Skeletal muscle tissue (tissue), 4 donors: ENCODE results near the gene SLFNL1. TPM values are rescaled to one million over a fixed set of nuclear protein-coding genes. Genes with fewer than 3 reads are reported as not detected.
A peak's percentile ranks its signal among the peaks of the same experiment; 100 is the strongest.

Experiments
- H3K27ac ChIP-seq: one replicate; pipeline ENCODE4 v1.7.0; 2013; ENCODE audit warnings: mild to moderate bottlenecking, low read depth, low read length, inconsistent platforms
- H3K27me3 ChIP-seq, 3 donors: one replicate each; pipeline ENCODE4 v1.7.0; 2013; ENCODE audit warnings: low read length in 3 of 3; ENCODE audit not compliant: control insufficient read depth in 3 of 3, insufficient read depth in 3 of 3
- H3K36me3 ChIP-seq, 3 donors: one replicate each; pipeline ENCODE4 v1.7.0; 2013; ENCODE audit warnings: low read length in 3 of 3; ENCODE audit not compliant: control insufficient read depth in 3 of 3, insufficient read depth in 3 of 3
- H3K4me1 ChIP-seq, 3 donors: one replicate each; pipeline ENCODE4 v1.7.0; 2013; ENCODE audit warnings: low read length in 3 of 3, mild to moderate bottlenecking in 3 of 3; ENCODE audit not compliant: control insufficient read depth in 3 of 3, insufficient read depth in 3 of 3
- H3K4me3 ChIP-seq, 3 donors: one replicate each; pipeline ENCODE4 v1.7.0; 2013; ENCODE audit warnings: low read length in 3 of 3
- H3K9ac ChIP-seq, 3 donors: one replicate each; pipeline ENCODE4 v1.7.0; 2013; ENCODE audit warnings: low read length in 3 of 3, mild to moderate bottlenecking in 3 of 3, moderate library complexity in 2 of 3, low read depth in 1 of 3
- H3K9me3 ChIP-seq, 3 donors: one replicate each; pipeline ENCODE4 v1.7.0; 2013; ENCODE audit warnings: low read length in 3 of 3; ENCODE audit not compliant: control insufficient read depth in 3 of 3
- total RNA-seq: library from RNA; depleted of rRNA; stranded (reverse); fragments of >200 nt; gene quantifications from one replicate; pipeline ENCODE4 v1.2.3, GENCODE V29; 2014
- donor health status: Osteomylitis.

Gene SLFNL1
- total RNA-seq, 1 donor from 2014 or later, result 0.52 TPM

DNA sequence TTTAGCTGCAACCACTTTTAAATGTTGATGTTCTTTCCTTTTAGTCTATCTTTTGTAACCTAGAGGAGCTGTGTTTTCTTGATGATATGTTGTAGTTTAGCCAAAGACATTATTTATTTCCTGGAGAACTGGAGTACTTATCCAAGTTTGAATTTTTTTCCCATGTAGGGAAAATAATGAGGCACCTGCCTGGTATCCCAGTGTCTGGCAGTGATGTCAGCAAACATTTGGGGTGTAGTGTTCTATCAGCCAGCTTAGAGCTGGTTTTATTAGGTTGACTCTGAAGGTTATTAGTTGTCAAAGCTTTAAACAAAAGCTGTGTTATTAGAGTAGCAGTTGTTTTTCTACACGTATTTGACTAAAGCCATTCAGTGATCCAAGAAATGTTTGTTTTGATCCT is 38.8 kb downstream of the SLFNL1 start:
- no peak overlapping the region for H3K27ac ChIP-seq
- H3K4me1 ChIP-seq, result peaks cover 12 to 17% (median 16%) of the 10 kb centered on the region in 3 donors

DNA sequence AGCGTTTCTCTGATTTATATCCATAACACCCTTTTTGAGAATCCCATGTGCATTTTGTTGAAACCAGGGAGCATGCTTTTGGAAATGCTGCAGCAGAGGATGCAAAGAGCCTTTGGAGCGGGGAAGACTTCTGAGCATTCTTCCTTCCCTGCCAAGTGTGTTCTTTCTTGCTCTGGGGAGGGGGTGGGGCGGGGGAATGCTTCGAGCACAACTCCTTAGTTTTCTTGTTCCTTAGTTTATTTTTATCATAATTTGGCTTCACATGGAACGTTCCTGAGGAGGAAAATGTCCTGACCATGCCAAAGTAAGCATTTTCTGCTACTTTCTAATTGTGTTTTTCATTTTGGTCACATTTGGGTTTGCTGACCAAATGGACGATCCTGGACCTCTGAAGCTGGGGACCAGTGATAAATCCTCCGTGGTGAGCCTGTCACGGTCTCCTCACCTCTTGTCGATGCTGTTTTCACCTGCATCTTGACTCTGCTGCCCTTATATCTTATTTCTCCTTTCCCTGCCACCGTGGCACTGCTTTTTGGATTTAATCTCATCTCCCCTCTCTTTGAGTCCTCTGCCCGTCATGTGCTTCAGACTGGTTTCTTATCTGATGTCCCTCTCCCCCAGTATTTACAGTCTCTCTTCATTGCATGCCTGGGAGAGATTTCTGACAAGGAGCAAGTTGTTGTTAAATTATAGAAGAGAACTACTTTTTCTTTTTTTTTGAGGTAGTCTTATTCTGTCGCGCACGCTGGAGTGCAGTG is 39.7 kb downstream of the SLFNL1 start:
- Histone ChIP-seq H3K36me3 (peaks cover 0 to 25% (median 22%) of the 10 kb centered on the region in 3 donors), H3K9ac (no peak overlapping the region), H3K27ac (no peak overlapping the region), H3K27me3 (no peaks in the 10 kb centered on the region), H3K4me1 (peaks cover 12 to 17% (median 16%) of the 10 kb centered on the region in 3 donors), H3K4me3 (peak overlapping the region in 1 of 3 donors; percentile 21), H3K9me3 (no peaks in the 10 kb centered on the region)

More for the DNA sequence above, 38.8 kb downstream of the SLFNL1 start:
- H3K9me3 ChIP-seq, result no peaks in the 10 kb centered on the region
- no peak overlapping the region for H3K4me3 ChIP-seq
- H3K9ac ChIP-seq, result no peak overlapping the region
- peaks cover 4 to 33% (median 31%) of the 10 kb centered on the region in 3 donors for H3K36me3 ChIP-seq
- H3K27me3 ChIP-seq, result no peaks in the 10 kb centered on the region

DNA sequence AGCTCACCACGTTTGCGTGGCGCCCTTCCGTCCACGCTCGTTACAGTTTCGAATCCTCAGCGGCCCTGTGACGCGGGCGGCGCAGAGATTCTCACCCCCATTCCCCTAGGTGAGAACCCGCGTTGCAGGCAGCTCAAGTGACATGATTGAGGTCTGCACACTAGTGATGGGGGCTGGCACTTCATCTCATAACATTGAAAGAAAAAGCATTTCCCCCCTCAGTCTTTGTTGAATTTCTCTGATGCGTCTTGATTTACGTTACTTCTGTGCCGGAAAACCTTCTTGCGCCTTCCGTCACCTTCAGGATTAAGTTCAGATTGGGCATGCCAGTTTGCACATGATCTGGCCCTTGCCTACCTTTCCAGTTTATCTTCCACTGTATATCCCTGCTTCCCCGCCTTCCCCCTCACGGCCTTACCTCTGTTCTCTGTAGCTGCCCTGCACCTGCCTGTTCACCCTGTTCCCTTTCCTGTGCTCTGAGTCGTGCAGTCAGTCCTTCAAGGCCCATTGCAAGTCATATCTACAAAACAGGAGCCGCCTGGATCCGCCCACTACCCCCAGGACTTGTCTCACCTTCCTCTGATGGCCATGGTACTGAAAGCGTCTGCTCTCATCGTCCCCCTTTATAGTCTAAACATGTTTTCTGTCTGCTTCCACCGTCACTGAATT is 40.9 kb downstream of the SLFNL1 start:
- peak overlapping the region; percentile 62 to 97 (median 90) for H3K4me3 ChIP-seq
- no peak overlapping the region for H3K27ac ChIP-seq
- no peaks in the 10 kb centered on the region for H3K27me3 ChIP-seq
- H3K36me3 ChIP-seq, result peaks cover 0 to 14% (median 12%) of the 10 kb centered on the region in 3 donors
- H3K9me3 ChIP-seq, result no peaks in the 10 kb centered on the region
- peaks cover 12 to 16% (median 16%) of the 10 kb centered on the region in 3 donors for H3K4me1 ChIP-seq
- peak overlapping the region in 2 of 3 donors; percentile 71 to 92 for H3K9ac ChIP-seq

DNA sequence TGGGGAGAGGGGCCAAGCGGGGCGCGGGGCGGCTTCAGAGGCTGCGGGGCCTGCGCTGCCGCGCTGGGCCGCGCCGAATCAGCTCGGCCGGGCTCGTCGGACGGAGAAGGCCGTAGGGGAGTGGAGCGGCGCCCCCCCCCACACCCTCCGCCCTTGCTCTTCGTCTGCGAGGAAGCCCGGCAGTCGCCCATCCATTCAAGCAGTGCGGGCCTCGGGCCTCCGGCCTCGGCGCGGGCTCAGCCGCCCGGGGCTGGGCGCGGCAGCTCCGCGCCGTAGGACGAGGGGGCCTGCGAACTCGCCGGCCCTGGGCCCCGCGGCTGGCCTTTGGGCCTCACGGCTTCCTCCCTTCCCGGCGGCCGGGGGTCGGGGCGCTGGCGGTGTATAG is 41.5 kb downstream of the SLFNL1 start:
- peaks cover 0 to 12% (median 7%) of the 10 kb centered on the region in 3 donors for H3K36me3 ChIP-seq
- peaks cover 11 to 16% (median 12%) of the 10 kb centered on the region in 3 donors for H3K4me1 ChIP-seq
- H3K27me3 ChIP-seq, result no peaks in the 10 kb centered on the region
- H3K9me3 ChIP-seq, result no peaks in the 10 kb centered on the region
- H3K9ac ChIP-seq, result peak overlapping the region in 2 of 3 donors; percentile 71 to 92
- H3K4me3 ChIP-seq, result peak overlapping the region; percentile 62 to 97 (median 90)
- H3K27ac ChIP-seq, result peak overlapping the region; percentile 83

DNA sequence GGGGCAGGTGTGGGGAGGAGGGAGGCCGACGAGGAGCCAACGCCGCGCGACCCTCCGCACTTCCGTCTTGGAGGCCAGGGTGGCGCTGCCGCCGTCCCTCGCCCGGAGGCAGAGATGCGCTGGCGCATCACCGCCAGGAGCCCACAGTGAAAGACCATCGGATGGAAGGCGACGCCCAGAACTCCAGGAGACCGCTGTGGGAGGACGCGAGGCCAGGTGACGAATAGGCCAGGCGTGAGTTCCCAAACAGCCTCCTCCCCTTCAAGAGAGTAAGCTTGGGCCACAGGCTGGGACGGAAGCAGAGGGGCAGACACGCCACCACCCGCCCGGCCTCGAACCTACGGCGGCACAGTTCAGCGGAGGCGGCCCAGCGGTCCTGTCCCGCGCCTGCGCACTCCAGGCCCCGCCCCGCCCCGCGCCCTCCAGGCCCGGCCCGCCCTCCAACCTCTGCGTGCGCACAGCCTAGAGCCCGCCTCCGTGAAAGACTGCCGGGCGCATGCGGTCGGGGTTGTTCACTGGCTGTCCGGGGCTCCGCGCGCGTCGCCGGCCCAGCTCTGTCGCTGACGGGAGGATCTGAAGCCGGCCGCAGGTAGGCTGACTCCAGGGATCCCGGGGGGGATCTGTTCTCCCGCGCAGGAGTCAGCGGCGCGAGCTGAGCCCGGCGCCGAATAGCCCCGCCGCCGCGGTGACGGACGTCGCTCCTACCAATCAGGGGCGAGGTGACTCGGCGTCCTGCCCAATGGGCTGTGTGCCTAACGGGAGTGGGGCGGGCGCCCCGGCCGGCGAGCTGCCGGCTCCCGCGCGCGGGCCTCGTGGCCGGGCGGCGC is 42.1 kb downstream of the SLFNL1 start, which contains the start of gene CTPS1:
CTPS1 (plus strand) TSS at position 456 of the 827 bp plus-strand sequence. CDS start 3,595 bp downstream, outside the sequence.
- Histone ChIP-seq H3K9ac (peak within 1 kb of the TSS; percentile 87 to 92 (median 89)), H3K36me3 (peaks cover 0 to 7% (median 5%) of the 10 kb centered on the region in 3 donors), H3K4me1 (peaks cover 11 to 16% (median 12%) of the 10 kb centered on the region in 3 donors), H3K27ac (peak within 1 kb of the TSS; percentile 83), H3K27me3 (no peaks in the 10 kb centered on the region), H3K9me3 (no peaks in the 10 kb centered on the region), H3K4me3 (peak within 1 kb of the TSS; percentile 89 to 97 (median 90))

DNA sequence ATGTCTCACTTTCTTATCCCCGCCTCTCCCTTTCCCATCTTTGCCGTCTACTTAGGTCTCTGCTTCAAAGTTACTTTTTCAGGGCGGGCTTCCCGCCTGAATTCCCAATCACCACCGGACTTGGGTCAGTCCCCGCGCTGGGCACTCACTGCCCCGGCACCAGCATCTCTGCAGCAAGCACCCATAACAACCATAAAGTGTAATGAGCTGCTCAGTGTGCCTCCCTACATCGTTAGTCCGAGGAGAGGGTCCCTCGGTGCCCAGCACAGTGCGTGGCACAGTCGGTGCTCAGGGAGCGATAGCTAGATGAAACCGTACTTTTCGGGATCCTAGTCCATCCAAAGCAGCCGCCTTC is 42.7 kb downstream of the SLFNL1 start:
- no peaks in the 10 kb centered on the region for H3K27me3 ChIP-seq
- H3K27ac ChIP-seq, result peak overlapping the region; percentile 83
- peaks cover 11 to 16% (median 12%) of the 10 kb centered on the region in 3 donors for H3K4me1 ChIP-seq
- H3K9ac ChIP-seq, result peak overlapping the region; percentile 87 to 92 (median 89)
- no peaks in the 10 kb centered on the region for H3K9me3 ChIP-seq
- peak overlapping the region; percentile 89 to 97 (median 90) for H3K4me3 ChIP-seq
- H3K36me3 ChIP-seq, result peaks cover 0 to 6% (median 3%) of the 10 kb centered on the region in 3 donors

DNA sequence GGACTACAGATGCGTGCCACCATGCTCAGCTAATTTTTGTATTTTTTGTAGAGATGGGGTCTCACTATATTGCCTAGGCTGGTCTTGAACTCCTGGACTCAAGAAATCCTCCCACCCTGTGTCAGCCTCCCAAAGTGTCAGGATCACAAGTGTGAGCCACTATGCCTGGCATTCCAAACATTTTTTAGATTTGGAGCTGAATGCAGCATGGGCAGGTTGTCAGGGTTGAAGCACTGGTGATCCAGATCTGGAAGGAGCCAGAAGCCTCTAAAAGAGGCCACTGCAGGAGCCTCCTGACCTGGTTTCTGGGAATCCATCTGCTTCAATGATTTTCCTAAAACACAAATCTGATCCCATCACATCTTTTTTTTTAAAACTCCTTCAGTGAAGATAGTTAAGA is 43.8 kb downstream of the SLFNL1 start:
- Histone ChIP-seq H3K9me3 (no peaks in the 10 kb centered on the region), H3K36me3 (no peaks in the 10 kb centered on the region), H3K27me3 (no peaks in the 10 kb centered on the region), H3K27ac (no peak overlapping the region), H3K4me3 (no peak overlapping the region), H3K4me1 (peaks cover 11 to 16% (median 12%) of the 10 kb centered on the region in 3 donors), H3K9ac (no peak overlapping the region)

DNA sequence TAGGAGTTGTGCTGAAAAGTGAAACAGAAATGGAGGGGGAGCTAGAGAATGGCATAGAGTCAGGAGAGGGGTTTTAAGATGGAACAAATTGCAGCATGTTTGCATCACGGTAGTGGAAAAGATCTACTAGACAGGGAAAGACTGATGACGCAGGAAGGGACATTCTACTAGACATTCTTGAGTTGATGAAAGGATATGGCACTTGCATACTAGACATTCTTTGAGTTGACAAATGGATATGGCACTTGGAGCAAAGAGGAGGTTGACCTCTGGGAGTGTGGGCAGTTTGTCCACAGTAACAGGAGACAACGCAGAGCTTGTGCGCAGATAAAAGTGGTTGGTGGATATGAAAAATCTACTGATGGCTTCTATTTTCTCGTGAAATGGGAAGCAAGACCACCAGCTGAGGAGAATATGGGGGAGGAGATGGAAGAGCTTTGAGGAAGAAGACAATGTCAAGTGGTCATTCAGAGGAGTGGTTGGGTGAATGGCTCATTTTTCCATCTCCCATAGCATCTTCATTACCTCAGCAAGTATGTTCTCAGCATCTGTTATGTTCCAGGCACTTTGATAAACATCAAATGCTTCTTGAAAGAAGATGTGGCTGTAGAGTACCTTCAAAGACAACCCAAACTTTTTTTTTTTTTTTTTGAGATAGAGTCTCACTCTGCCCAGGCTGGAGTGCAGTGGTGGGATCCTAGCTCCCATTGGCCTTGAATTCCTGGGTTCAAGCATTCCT is 44.4 kb downstream of the SLFNL1 start:
- Histone ChIP-seq H3K27me3 (no peaks in the 10 kb centered on the region), H3K4me3 (no peak overlapping the region), H3K4me1 (peaks cover 11 to 16% (median 12%) of the 10 kb centered on the region in 3 donors), H3K36me3 (no peaks in the 10 kb centered on the region), H3K9ac (no peak overlapping the region), H3K27ac (no peak overlapping the region), H3K9me3 (no peaks in the 10 kb centered on the region)

DNA sequence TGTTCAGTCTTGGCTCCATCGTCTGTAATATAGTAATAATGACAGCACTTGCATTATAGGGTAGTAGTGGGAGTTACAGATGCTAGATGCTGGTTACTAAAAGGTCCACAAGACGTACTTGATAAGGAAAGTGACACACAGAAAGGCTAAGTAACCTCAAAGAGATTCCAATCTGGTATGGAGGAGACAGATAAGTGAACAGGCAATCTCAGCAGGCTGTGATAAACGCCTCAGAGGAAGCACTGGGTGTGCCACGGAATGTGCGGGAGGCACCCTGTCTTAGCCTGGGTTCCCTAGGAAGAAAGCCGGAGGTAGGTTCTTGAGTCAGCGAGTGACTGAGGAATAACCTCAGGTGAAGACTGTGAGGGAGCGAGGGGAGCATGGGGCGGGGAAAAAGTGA is 46.6 kb downstream of the SLFNL1 start:
- Histone ChIP-seq H3K27me3 (no peaks in the 10 kb centered on the region), H3K9ac (no peak overlapping the region), H3K4me3 (no peak overlapping the region), H3K27ac (no peak overlapping the region), H3K9me3 (no peaks in the 10 kb centered on the region), H3K4me1 (peaks cover 5 to 7% (median 5%) of the 10 kb centered on the region in 3 donors), H3K36me3 (no peaks in the 10 kb centered on the region)
